GM19099 (cell line): ENCODE measurements around the gene GSTCD.

Experiments
- POLR2A ChIP-seq: IDR thresholded peaks from 3 replicates; pipeline ENCODE4 v1.6.1; 2011; ENCODE audit warnings: low read depth; ENCODE audit not compliant: insufficient read length; ENCODE audit errors: extremely low read depth

Gene GSTCD

GRCh38 chr4:105708181-105709080 is at the start of gene GSTCD, which contains the start of gene INTS12:
Gene GSTCD, plus strand, starts transcription at chr4:105708784. Its CDS starts 8,830 bp downstream, at chr4:105717614.
Gene INTS12, minus strand, starts transcription at chr4:105708689. Its CDS starts 8,684 bp downstream, at chr4:105700005.
- peak; percentile 92 for TF ChIP-seq POLR2A

GRCh38 chr4:105659190-105659589 is 49.4 kb upstream of the GSTCD start:
- TF ChIP-seq POLR2A = no peak

- no peak for TF ChIP-seq POLR2A
Measured at GRCh38 chr4:105661028-105661427, 47.6 kb upstream of the GSTCD start.

GRCh38 chr4:105662935-105663675 is 45.5 kb upstream of the GSTCD start:
- TF ChIP-seq POLR2A = no peak

GRCh38 chr4:105666693-105667092 is 41.9 kb upstream of the GSTCD start:
- TF ChIP-seq POLR2A = no peak

- no peak for TF ChIP-seq POLR2A
Measured at GRCh38 chr4:105670684-105671083, 37.9 kb upstream of the GSTCD start.

GRCh38 chr4:105671301-105671700 is 37.3 kb upstream of the GSTCD start:
- TF ChIP-seq POLR2A = no peak

GRCh38 chr4:105674011-105674410 is 34.6 kb upstream of the GSTCD start:
- no peak for TF ChIP-seq POLR2A

GRCh38 chr4:105677709-105678108 is 30.9 kb upstream of the GSTCD start:
- no peak for TF ChIP-seq POLR2A

- TF ChIP-seq POLR2A = no peak
Measured at GRCh38 chr4:105679186-105679585, 29.4 kb upstream of the GSTCD start.

- no peak for TF ChIP-seq POLR2A
Measured at GRCh38 chr4:105683038-105683437, 25.5 kb upstream of the GSTCD start.

GRCh38 chr4:105686571-105686970 is 22.0 kb upstream of the GSTCD start:
- no peak for TF ChIP-seq POLR2A

GRCh38 chr4:105698607-105699006 is 10.0 kb upstream of the GSTCD start:
- TF ChIP-seq POLR2A = no peak

GRCh38 chr4:105707782-105708180 is 803 bp upstream of the GSTCD start:
- TF ChIP-seq POLR2A = no peak

- TF ChIP-seq POLR2A = no peak
Measured at GRCh38 chr4:105709081-105709450, 482 bp downstream of the GSTCD start.
